Gastroesophageal sphincter (tissue), 3 donors: ENCODE measurements around the gene UCP2.

Experiments used
- CTCF ChIP-seq, 4 experiments: fragments of 200-600 bp in 2 of 4; fragments of 450-650 bp in 2 of 4; sonication (generic) in 1 of 4; IDR thresholded peaks; one replicate each; pipeline ENCODE4 v1.5.1; 2017 to 2019; ENCODE audit warnings: antibody characterized with exemption in 4 of 4, mild to moderate bottlenecking in 2 of 4, moderate library complexity in 2 of 4
- POLR2A ChIP-seq, 2 donors: fragments of 450-650 bp; IDR thresholded peaks; one replicate each; pipeline ENCODE4 v1.6.1; 2017; ENCODE audit warnings: antibody characterized with exemption in 2 of 2, mild to moderate bottlenecking in 2 of 2, moderate library complexity in 1 of 2
- POLR2AphosphoS5 ChIP-seq: sonication (generic); formaldehyde crosslinking; IDR thresholded peaks from one replicate; pipeline ENCODE4 v1.6.1; 2017; ENCODE audit warnings: antibody characterized with exemption

DNA sequence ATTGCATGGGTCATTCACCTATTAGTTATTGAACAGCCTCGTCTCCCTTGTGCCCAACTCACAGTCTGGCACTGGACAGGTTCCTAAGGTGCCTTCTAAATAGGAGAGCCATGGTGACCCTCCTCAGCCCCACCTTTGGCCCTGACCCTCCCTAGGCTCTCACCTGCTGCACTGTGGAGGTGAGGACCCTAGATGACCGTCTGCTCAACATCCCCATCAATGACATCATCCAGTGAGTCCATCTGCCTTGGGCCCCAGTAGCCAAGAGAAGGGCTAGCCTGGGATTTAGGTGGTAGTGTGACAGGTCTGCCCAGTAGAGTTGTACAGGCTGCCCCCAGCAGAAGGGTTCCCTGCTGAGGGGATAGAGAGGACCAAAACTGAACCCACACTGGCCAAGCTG, 13.6 kb downstream of the UCP2 start:
- no peak for TF ChIP-seq POLR2A (IDR thresholded peaks at IDR 0.05)
- no peak for TF ChIP-seq CTCF (IDR thresholded peaks at IDR 0.05)
- TF ChIP-seq POLR2AphosphoS5, result no peak
